ENCODE data around the gene ZNF837. TPM values are rescaled to one million over a fixed set of nuclear protein-coding genes. Genes with fewer than 3 reads are reported as not detected.

Gene ZNF837
- total RNA-seq, 1 experiment from 2014 or later, result 3.3 TPM

GRCh38 chr19:58338336-58338735 lies 42.5 kb downstream of the ZNF837 start:
- Histone ChIP-seq H3K4me1 (replicated peaks; ENCODE audit: insufficient read depth) (no peaks in the 10 kb centered on the region), H3K36me3 (ENCODE audit: low read depth) (no peaks in the 10 kb centered on the region), H3K4me3 (no peak overlapping the region), H3K9me2 (ENCODE audit: insufficient read depth) (no peaks in the 10 kb centered on the region), H3F3A (ENCODE audit: insufficient read depth, low read depth) (no peaks in the 10 kb centered on the region), H4K20me1 (ENCODE audit: insufficient read depth) (no peaks in the 10 kb centered on the region), H3K27ac (no peak overlapping the region), H3K4me2 (no peak overlapping the region), H3K27me3 (ENCODE audit: insufficient read depth, low read depth) (no peaks in the 10 kb centered on the region), H3K79me2 (ENCODE audit: low read depth) (no peaks in the 10 kb centered on the region), H3K9me3 (ENCODE audit: insufficient read depth, low read depth) (no peaks in the 10 kb centered on the region), H2AFZ (no peak overlapping the region)
- POLR2A ChIA-PET (ENCODE audit: unreplicated experiment), result no interaction called here
- CTCF ChIA-PET, result no interaction called here
- DNase-seq, result no peak
- intact Hi-C loops (cut with micrococcal nuclease; ENCODE audit: unreplicated experiment), result no loop called here
- no TSS peak for BruUV-seq (replicated peaks)
- TF ChIP-seq CTCF (conservative IDR thresholded peaks at IDR 0.05) (no peak), EZH2 (IDR thresholded peaks at IDR 0.05; ENCODE audit: low read depth) (no peak)

GRCh38 chr19:58336820-58337219 lies 44.0 kb downstream of the ZNF837 start:
- Histone ChIP-seq H3K79me2 (ENCODE audit: low read depth) (no peaks in the 10 kb centered on the region), H3F3A (ENCODE audit: insufficient read depth, low read depth) (no peaks in the 10 kb centered on the region), H4K20me1 (ENCODE audit: insufficient read depth) (no peaks in the 10 kb centered on the region), H3K36me3 (ENCODE audit: low read depth) (no peaks in the 10 kb centered on the region), H3K4me3 (no peak overlapping the region), H3K4me1 (replicated peaks; ENCODE audit: insufficient read depth) (no peaks in the 10 kb centered on the region), H3K9me2 (ENCODE audit: insufficient read depth) (no peaks in the 10 kb centered on the region), H2AFZ (no peak overlapping the region), H3K27me3 (ENCODE audit: insufficient read depth, low read depth) (no peaks in the 10 kb centered on the region), H3K4me2 (no peak overlapping the region), H3K9me3 (ENCODE audit: insufficient read depth, low read depth) (no peaks in the 10 kb centered on the region), H3K27ac (no peak overlapping the region)
- ChIA-PET POLR2A (ENCODE audit: unreplicated experiment) (no interaction called here), CTCF (no interaction called here)
- TF ChIP-seq EZH2 (IDR thresholded peaks at IDR 0.05; ENCODE audit: low read depth), result no peak
- TF ChIP-seq CTCF (conservative IDR thresholded peaks at IDR 0.05), result no peak
- no peak for DNase-seq
- intact Hi-C loops (cut with micrococcal nuclease; ENCODE audit: unreplicated experiment), result no loop called here
- BruUV-seq (replicated peaks), result no TSS peak

GRCh38 chr19:58336216-58336615 lies 44.6 kb downstream of the ZNF837 start:
- H3K9me3 ChIP-seq (ENCODE audit: insufficient read depth, low read depth), result no peaks in the 10 kb centered on the region
- H3K4me1 ChIP-seq (replicated peaks; ENCODE audit: insufficient read depth), result no peaks in the 10 kb centered on the region
- DNase-seq, result no peak
- intact Hi-C loops (cut with micrococcal nuclease; ENCODE audit: unreplicated experiment), result no loop called here
- H3K27me3 ChIP-seq (ENCODE audit: insufficient read depth, low read depth), result no peaks in the 10 kb centered on the region
- no TSS peak for BruUV-seq (replicated peaks)
- no peak overlapping the region for H3K27ac ChIP-seq
- no peaks in the 10 kb centered on the region for H3K9me2 ChIP-seq (ENCODE audit: insufficient read depth)
- ChIA-PET CTCF (no interaction called here), POLR2A (ENCODE audit: unreplicated experiment) (no interaction called here)
- H3K4me2 ChIP-seq, result no peak overlapping the region
- no peak overlapping the region for H3K4me3 ChIP-seq
- no peak overlapping the region for H2AFZ ChIP-seq
- no peak for TF ChIP-seq EZH2 (IDR thresholded peaks at IDR 0.05; ENCODE audit: low read depth)
- TF ChIP-seq CTCF (conservative IDR thresholded peaks at IDR 0.05), result no peak
- H3K79me2 ChIP-seq (ENCODE audit: low read depth), result no peaks in the 10 kb centered on the region
- no peaks in the 10 kb centered on the region for H4K20me1 ChIP-seq (ENCODE audit: insufficient read depth)
- no peaks in the 10 kb centered on the region for H3K36me3 ChIP-seq (ENCODE audit: low read depth)
- no peaks in the 10 kb centered on the region for H3F3A ChIP-seq (ENCODE audit: insufficient read depth, low read depth)

Data from PC-9 (cell line).